Measurements from ENCODE around the gene LSS. TPM values are rescaled to one million over a fixed set of nuclear protein-coding genes. Genes with fewer than 3 reads are reported as not detected.

The LSS gene
- total and polyA plus RNA-seq, 2 experiments from 2014 or later, result 55.0 to 237 TPM

- TF ChIP-seq CREB1 (CRISPR knock-in tag; IDR thresholded peaks at IDR 0.05; ENCODE audit: low read depth) (no peak), STAT1 (IDR thresholded peaks at IDR 0.05; ENCODE audit: unreplicated experiment) (no peak)
- TF ChIP-seq, protein P1, sequence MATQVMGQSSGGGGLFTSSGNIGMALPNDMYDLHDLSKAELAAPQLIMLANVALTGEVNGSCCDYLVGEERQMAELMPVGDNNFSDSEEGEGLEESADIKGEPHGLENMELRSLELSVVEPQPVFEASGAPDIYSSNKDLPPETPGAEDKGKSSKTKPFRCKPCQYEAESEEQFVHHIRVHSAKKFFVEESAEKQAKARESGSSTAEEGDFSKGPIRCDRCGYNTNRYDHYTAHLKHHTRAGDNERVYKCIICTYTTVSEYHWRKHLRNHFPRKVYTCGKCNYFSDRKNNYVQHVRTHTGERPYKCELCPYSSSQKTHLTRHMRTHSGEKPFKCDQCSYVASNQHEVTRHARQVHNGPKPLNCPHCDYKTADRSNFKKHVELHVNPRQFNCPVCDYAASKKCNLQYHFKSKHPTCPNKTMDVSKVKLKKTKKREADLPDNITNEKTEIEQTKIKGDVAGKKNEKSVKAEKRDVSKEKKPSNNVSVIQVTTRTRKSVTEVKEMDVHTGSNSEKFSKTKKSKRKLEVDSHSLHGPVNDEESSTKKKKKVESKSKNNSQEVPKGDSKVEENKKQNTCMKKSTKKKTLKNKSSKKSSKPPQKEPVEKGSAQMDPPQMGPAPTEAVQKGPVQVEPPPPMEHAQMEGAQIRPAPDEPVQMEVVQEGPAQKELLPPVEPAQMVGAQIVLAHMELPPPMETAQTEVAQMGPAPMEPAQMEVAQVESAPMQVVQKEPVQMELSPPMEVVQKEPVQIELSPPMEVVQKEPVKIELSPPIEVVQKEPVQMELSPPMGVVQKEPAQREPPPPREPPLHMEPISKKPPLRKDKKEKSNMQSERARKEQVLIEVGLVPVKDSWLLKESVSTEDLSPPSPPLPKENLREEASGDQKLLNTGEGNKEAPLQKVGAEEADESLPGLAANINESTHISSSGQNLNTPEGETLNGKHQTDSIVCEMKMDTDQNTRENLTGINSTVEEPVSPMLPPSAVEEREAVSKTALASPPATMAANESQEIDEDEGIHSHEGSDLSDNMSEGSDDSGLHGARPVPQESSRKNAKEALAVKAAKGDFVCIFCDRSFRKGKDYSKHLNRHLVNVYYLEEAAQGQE (IDR thresholded peaks at IDR 0.05; ENCODE audit: unreplicated experiment), result no peak
Measured at GRCh38 chr21:46142582-46143473, 85.7 kb downstream of the LSS start (continued).

DNA sequence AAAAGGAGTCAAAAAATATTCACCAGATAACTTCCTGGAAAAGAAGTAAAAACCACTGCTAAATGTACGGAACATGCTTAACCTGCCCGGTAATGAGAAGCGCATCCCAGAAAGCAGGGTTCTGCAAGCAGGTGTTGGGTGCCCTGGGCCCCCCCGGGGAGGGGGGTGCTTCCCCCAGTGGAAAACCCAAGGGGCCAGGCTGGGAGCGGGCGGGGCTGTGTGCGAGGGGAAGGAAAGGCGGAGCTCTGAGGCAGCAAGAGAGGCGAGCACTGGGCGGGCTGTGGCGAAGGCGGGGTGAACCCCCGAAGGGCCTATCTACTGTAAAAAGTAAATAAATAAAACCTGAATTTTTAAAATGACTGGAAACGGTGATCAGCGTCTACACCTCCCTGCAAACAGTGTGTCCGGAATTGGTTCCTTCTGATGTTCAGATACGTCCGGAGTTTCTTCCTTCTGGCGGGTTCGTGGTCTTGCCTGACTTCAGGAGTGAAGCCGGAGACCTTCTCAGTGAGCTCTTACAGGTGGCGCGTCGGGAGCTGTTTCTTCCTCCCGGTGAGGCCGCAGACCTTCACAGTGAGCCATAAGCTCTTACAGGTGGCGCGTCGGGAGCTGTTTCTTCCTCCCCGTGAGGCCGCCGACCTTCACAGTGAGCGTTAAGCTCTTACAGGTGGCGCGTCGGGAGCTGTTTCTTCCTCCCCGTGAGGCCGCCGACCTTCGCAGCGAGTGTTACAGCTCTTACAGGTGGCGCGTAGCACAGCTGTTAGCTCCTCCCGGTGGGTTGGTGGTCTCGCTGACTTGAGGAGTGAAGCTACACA, 86.6 kb downstream of the LSS start:
- no peak overlapping the region for H3K4me2 ChIP-seq

More for the DNA sequence above, 86.6 kb downstream of the LSS start:
- no peak overlapping the region for H3K4me3 ChIP-seq
- no peaks in the 10 kb centered on the region for H3K4me1 ChIP-seq (ENCODE audit: insufficient read depth)
- no peaks in the 10 kb centered on the region for H3K27me3 ChIP-seq (ENCODE audit: insufficient read depth)
- no peak overlapping the region for H2AFZ ChIP-seq
- H3K36me3 ChIP-seq (ENCODE audit: insufficient read depth), result no peaks in the 10 kb centered on the region
- no peak for ATAC-seq
- H3K79me2 ChIP-seq (replicated peaks; ENCODE audit: insufficient read depth), result no peaks in the 10 kb centered on the region
- Mint-ChIP-seq H3K36me3 (ENCODE audit: low read depth) (peaks cover 17% of the 10 kb centered on the region), H3K27me3 (ENCODE audit: insufficient read depth, low read depth, poor library complexity) (peaks cover 9% of the 10 kb centered on the region), H3K27ac (no peak overlapping the region), H3K4me1 (peaks cover 8% of the 10 kb centered on the region), H3K9me3 (peaks cover 4% of the 10 kb centered on the region; the same call in 2 of the 3 replicates), H3K4me3 (no peak overlapping the region; the same call in 2 of the 3 replicates)
- H4K20me1 ChIP-seq (replicated peaks; ENCODE audit: insufficient read depth), result no peaks in the 10 kb centered on the region
- no peak for DNase-seq (ENCODE audit: low spot score)
- TF ChIP-seq STAT1 (IDR thresholded peaks at IDR 0.05; ENCODE audit: unreplicated experiment) (no peak), EZH2phosphoT487 (IDR thresholded peaks at IDR 0.05; ENCODE audit: unreplicated experiment) (no peak), NANOG (IDR thresholded peaks at IDR 0.05; ENCODE audit: borderline replicate concordance) (no peak), CREB1 (CRISPR knock-in tag; IDR thresholded peaks at IDR 0.05; ENCODE audit: low read depth) (no peak)
- TF ChIP-seq, protein P2, sequence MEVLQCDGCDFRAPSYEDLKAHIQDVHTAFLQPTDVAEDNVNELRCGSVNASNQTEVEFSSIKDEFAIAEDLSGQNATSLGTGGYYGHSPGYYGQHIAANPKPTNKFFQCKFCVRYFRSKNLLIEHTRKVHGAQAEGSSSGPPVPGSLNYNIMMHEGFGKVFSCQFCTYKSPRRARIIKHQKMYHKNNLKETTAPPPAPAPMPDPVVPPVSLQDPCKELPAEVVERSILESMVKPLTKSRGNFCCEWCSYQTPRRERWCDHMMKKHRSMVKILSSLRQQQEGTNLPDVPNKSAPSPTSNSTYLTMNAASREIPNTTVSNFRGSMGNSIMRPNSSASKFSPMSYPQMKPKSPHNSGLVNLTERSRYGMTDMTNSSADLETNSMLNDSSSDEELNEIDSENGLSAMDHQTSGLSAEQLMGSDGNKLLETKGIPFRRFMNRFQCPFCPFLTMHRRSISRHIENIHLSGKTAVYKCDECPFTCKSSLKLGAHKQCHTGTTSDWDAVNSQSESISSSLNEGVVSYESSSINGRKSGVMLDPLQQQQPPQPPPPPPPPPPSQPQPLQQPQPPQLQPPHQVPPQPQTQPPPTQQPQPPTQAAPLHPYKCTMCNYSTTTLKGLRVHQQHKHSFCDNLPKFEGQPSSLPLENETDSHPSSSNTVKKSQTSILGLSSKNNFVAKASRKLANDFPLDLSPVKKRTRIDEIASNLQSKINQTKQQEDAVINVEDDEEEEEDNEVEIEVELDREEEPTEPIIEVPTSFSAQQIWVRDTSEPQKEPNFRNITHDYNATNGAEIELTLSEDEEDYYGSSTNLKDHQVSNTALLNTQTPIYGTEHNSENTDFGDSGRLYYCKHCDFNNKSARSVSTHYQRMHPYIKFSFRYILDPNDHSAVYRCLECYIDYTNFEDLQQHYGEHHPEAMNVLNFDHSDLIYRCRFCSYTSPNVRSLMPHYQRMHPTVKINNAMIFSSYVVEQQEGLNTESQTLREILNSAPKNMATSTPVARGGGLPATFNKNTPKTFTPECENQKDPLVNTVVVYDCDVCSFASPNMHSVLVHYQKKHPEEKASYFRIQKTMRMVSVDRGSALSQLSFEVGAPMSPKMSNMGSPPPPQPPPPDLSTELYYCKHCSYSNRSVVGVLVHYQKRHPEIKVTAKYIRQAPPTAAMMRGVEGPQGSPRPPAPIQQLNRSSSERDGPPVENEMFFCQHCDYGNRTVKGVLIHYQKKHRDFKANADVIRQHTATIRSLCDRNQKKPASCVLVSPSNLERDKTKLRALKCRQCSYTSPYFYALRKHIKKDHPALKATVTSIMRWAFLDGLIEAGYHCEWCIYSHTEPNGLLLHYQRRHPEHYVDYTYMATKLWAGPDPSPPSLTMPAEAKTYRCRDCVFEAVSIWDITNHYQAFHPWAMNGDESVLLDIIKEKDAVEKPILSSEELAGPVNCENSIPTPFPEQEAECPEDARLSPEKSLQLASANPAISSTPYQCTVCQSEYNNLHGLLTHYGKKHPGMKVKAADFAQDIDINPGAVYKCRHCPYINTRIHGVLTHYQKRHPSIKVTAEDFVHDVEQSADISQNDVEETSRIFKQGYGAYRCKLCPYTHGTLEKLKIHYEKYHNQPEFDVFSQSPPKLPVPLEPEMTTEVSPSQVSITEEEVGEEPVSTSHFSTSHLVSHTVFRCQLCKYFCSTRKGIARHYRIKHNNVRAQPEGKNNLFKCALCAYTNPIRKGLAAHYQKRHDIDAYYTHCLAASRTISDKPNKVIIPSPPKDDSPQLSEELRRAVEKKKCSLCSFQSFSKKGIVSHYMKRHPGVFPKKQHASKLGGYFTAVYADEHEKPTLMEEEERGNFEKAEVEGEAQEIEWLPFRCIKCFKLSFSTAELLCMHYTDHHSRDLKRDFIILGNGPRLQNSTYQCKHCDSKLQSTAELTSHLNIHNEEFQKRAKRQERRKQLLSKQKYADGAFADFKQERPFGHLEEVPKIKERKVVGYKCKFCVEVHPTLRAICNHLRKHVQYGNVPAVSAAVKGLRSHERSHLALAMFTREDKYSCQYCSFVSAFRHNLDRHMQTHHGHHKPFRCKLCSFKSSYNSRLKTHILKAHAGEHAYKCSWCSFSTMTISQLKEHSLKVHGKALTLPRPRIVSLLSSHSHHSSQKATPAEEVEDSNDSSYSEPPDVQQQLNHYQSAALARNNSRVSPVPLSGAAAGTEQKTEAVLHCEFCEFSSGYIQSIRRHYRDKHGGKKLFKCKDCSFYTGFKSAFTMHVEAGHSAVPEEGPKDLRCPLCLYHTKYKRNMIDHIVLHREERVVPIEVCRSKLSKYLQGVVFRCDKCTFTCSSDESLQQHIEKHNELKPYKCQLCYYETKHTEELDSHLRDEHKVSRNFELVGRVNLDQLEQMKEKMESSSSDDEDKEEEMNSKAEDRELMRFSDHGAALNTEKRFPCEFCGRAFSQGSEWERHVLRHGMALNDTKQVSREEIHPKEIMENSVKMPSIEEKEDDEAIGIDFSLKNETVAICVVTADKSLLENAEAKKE (CRISPR knock-in tag; IDR thresholded peaks at IDR 0.05), result no peak
- TF ChIP-seq, protein P3, sequence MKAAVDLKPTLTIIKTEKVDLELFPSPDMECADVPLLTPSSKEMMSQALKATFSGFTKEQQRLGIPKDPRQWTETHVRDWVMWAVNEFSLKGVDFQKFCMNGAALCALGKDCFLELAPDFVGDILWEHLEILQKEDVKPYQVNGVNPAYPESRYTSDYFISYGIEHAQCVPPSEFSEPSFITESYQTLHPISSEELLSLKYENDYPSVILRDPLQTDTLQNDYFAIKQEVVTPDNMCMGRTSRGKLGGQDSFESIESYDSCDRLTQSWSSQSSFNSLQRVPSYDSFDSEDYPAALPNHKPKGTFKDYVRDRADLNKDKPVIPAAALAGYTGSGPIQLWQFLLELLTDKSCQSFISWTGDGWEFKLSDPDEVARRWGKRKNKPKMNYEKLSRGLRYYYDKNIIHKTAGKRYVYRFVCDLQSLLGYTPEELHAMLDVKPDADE (IDR thresholded peaks at IDR 0.05), result no peak
- 0 out of 2 replicates have a peak, but pooled peaks cover 3% of the 10 kb centered on the region for H3F3A ChIP-seq (replicated peaks; ENCODE audit: low read depth)
- no peaks in the 10 kb centered on the region for H3K9me2 ChIP-seq (ENCODE audit: insufficient read depth)
- no peak overlapping the region for H3K27ac ChIP-seq (ENCODE audit: low read depth)
